Activated CD4-positive, alpha-beta T cell treated with anti-CD3 and anti-CD28 coated beads, Interleukin-2, amount 10 ng/mL, durations not matched to agents 7 days and 5 days (primary cell): Measurements from ENCODE around the gene PRR33. TPM values are rescaled to one million over a fixed set of nuclear protein-coding genes. Genes with fewer than 3 reads are reported as not detected.
"Not testable (repeated sequence)": the region's sequence is repeated elsewhere in the genome, so short reads cannot be mapped to it uniquely, and the experiment has no call there.

Experiments used
- CTCF ChIA-PET: fragments of 350-600 bp; sonication (Branson Sonifier 250); formaldehyde crosslinking; loops from one replicate; lab custom pipeline; 2021; ENCODE audit warnings: antibody characterized with exemption; lab: Charles Lee
- POLR2A ChIA-PET: fragments of 350-600 bp; sonication (Branson Sonifier 250); formaldehyde crosslinking; loops from one replicate; lab custom pipeline; 2021; ENCODE audit warnings: antibody characterized with exemption; lab: Charles Lee
- DNase-seq: peaks from one replicate; pipeline ENCODE4 v3.0.0-alpha.2; 2020
- H3K27ac Mint-ChIP-seq: one replicate; pipeline ENCODE4 v1.8.0; 2021; ENCODE audit warnings: mild to moderate bottlenecking, moderate library complexity, mixed read lengths
- H3K27me3 Mint-ChIP-seq: one replicate; pipeline ENCODE4 v1.8.0; 2021; ENCODE audit warnings: mixed read lengths
- H3K36me3 Mint-ChIP-seq: one replicate; pipeline ENCODE4 v1.8.0; 2021; ENCODE audit warnings: low read depth, mixed read lengths
- H3K4me1 Mint-ChIP-seq: one replicate; pipeline ENCODE4 v1.8.0; 2021; ENCODE audit warnings: mixed read lengths
- H3K4me3 Mint-ChIP-seq: one replicate; pipeline ENCODE4 v1.8.0; 2021; ENCODE audit warnings: mild to moderate bottlenecking, moderate library complexity, mixed read lengths
- H3K9me3 Mint-ChIP-seq: one replicate; pipeline ENCODE4 v1.8.0; 2021; ENCODE audit warnings: mixed read lengths
- total RNA-seq, 2 experiments: library from RNA; stranded (reverse); gene quantifications; one replicate each; pipeline ENCODE4 v1.2.3, GENCODE V29; 2021

Gene PRR33
- under 1 TPM in 1 of 2 experiments, not detected in 1; 0.05 TPM for total RNA-seq

GRCh38 chr11:1891831-1892115 is at the start of gene PRR33:
Gene PRR33, minus strand, starts transcription at chr11:1891895. Its CDS starts 1,311 bp downstream, at chr11:1890584.
- Mint-ChIP-seq H3K9me3 (no peaks in the 10 kb centered on the region), H3K4me3 (peak within 1 kb of the TSS; percentile 76), H3K27me3 (peaks cover 10% of the 10 kb centered on the region), H3K4me1 (peaks cover 56% of the 10 kb centered on the region), H3K36me3 (peaks cover 41% of the 10 kb centered on the region), H3K27ac (peak within 1 kb of the TSS; percentile 68)
- ChIA-PET CTCF (interaction anchor here (1.7 to 3.5 kb wide), 3 partner anchors 10 to 44 kb away, joined by 4 to 18 read pairs (median 15); partner anchors contain the start of gene TNNT3), POLR2A (no interaction called here)
- DNase-seq: no peak

- POLR2A ChIA-PET, H3K36me3 Mint-ChIP-seq, CTCF ChIA-PET, H3K4me3 Mint-ChIP-seq, H3K27me3 Mint-ChIP-seq, DNase-seq, H3K4me1 Mint-ChIP-seq, H3K9me3 Mint-ChIP-seq: not testable (repeated sequence)
- H3K27ac Mint-ChIP-seq: peak overlapping the region; percentile 70
Measured at GRCh38 chr11:1939788-1940187, 48.1 kb upstream of the PRR33 start.

- ChIA-PET CTCF (interaction anchor here (1.1 kb wide), 1 partner anchor 212 kb away, joined by 3 read pairs; no protein-coding TSS in a partner anchor), POLR2A (no interaction called here)
- Mint-ChIP-seq H3K4me1 (peaks cover 4% of the 10 kb centered on the region), H3K36me3 (no peaks in the 10 kb centered on the region), H3K9me3 (no peaks in the 10 kb centered on the region), H3K4me3 (no peak overlapping the region), H3K27ac (no peak overlapping the region), H3K27me3 (peaks cover 2% of the 10 kb centered on the region)
- DNase-seq: peak; percentile 5
Measured at GRCh38 chr11:1939006-1939625, 47.4 kb upstream of the PRR33 start.

GRCh38 chr11:1938343-1939005 is 46.8 kb upstream of the PRR33 start:
- H3K27me3 Mint-ChIP-seq: peaks cover 2% of the 10 kb centered on the region
- H3K36me3 Mint-ChIP-seq: no peaks in the 10 kb centered on the region
- H3K4me3 Mint-ChIP-seq: no peak overlapping the region
- H3K4me1 Mint-ChIP-seq: peaks cover 4% of the 10 kb centered on the region
- ChIA-PET POLR2A (no interaction called here), CTCF (interaction anchor here (1.1 kb wide), 1 partner anchor 212 kb away, joined by 3 read pairs; no protein-coding TSS in a partner anchor)
- peak; percentile 6 for DNase-seq
- no peak overlapping the region for H3K27ac Mint-ChIP-seq
- no peaks in the 10 kb centered on the region for H3K9me3 Mint-ChIP-seq

- H3K36me3 Mint-ChIP-seq: no peaks in the 10 kb centered on the region
- peaks cover 4% of the 10 kb centered on the region for H3K27me3 Mint-ChIP-seq
- ChIA-PET POLR2A (no interaction called here), CTCF (interaction anchor here (1.1 kb wide), 1 partner anchor 213 kb away, joined by 3 read pairs; no protein-coding TSS in a partner anchor)
- peaks cover 4% of the 10 kb centered on the region for H3K4me1 Mint-ChIP-seq
- no peaks in the 10 kb centered on the region for H3K9me3 Mint-ChIP-seq
- H3K27ac Mint-ChIP-seq: no peak overlapping the region
- peak; percentile 5 for DNase-seq
- no peak overlapping the region for H3K4me3 Mint-ChIP-seq
Measured at GRCh38 chr11:1937616-1938342, 46.1 kb upstream of the PRR33 start.

GRCh38 chr11:1936781-1937615 is 45.3 kb upstream of the PRR33 start:
- ChIA-PET POLR2A (no interaction called here), CTCF (interaction anchor here (0.6 kb wide), 1 partner anchor 15 kb away, joined by 3 read pairs; no protein-coding TSS in a partner anchor)
- Mint-ChIP-seq H3K9me3 (no peaks in the 10 kb centered on the region), H3K4me3 (no peak overlapping the region), H3K4me1 (peaks cover 4% of the 10 kb centered on the region), H3K27ac (no peak overlapping the region), H3K36me3 (no peaks in the 10 kb centered on the region), H3K27me3 (peaks cover 6% of the 10 kb centered on the region)
- peak; percentile 5 for DNase-seq

- no peak overlapping the region for H3K4me3 Mint-ChIP-seq
- ChIA-PET POLR2A (no interaction called here), CTCF (interaction anchor here (0.6 to 1.4 kb wide), 3 partner anchors 14 to 215 kb away, joined by 3 to 4 read pairs (median 3); no protein-coding TSS in a partner anchor)
- peak; percentile 3 for DNase-seq
- H3K4me1 Mint-ChIP-seq: peaks cover 4% of the 10 kb centered on the region
- no peaks in the 10 kb centered on the region for H3K9me3 Mint-ChIP-seq
- H3K27me3 Mint-ChIP-seq: peaks cover 13% of the 10 kb centered on the region
- no peak overlapping the region for H3K27ac Mint-ChIP-seq
- H3K36me3 Mint-ChIP-seq: no peaks in the 10 kb centered on the region
Measured at GRCh38 chr11:1936072-1936780, 44.5 kb upstream of the PRR33 start.

- ChIA-PET POLR2A (no interaction called here), CTCF (interaction anchor here (1.0 to 1.4 kb wide), 3 partner anchors 45 to 216 kb away, joined by 3 to 4 read pairs (median 4); partner anchors contain the start of gene PRR33)
- DNase-seq: peak; percentile 4
- Mint-ChIP-seq H3K4me3 (no peak overlapping the region), H3K36me3 (no peaks in the 10 kb centered on the region), H3K27ac (no peak overlapping the region), H3K27me3 (peaks cover 15% of the 10 kb centered on the region), H3K4me1 (peaks cover 5% of the 10 kb centered on the region), H3K9me3 (no peaks in the 10 kb centered on the region)
Measured at GRCh38 chr11:1935156-1936071, 43.7 kb upstream of the PRR33 start.

GRCh38 chr11:1934335-1935155 is 42.9 kb upstream of the PRR33 start:
- Mint-ChIP-seq H3K4me1 (peaks cover 5% of the 10 kb centered on the region), H3K4me3 (no peak overlapping the region), H3K27me3 (peaks cover 18% of the 10 kb centered on the region), H3K27ac (no peak overlapping the region), H3K36me3 (no peaks in the 10 kb centered on the region), H3K9me3 (no peaks in the 10 kb centered on the region)
- ChIA-PET POLR2A (no interaction called here), CTCF (interaction anchor here (0.6 to 1.4 kb wide), 4 partner anchors 44 to 217 kb away, joined by 3 to 4 read pairs (median 4); partner anchors contain the start of gene PRR33)
- DNase-seq: peak; percentile 5
